NOMO-1 (cell line): ENCODE data around the gene VPS37B.

Experiments
- DNase-seq, 2 experiments: peaks; one replicate each; lab custom pipeline; 2025; ENCODE audit not compliant: unreplicated experiment in 2 of 2; lab: John Stamatoyannopoulos, UW

Gene VPS37B

GRCh38 chr12:122842505-122843405, 53.2 kb downstream of the VPS37B start:
- DNase-seq: no peak

DNA sequence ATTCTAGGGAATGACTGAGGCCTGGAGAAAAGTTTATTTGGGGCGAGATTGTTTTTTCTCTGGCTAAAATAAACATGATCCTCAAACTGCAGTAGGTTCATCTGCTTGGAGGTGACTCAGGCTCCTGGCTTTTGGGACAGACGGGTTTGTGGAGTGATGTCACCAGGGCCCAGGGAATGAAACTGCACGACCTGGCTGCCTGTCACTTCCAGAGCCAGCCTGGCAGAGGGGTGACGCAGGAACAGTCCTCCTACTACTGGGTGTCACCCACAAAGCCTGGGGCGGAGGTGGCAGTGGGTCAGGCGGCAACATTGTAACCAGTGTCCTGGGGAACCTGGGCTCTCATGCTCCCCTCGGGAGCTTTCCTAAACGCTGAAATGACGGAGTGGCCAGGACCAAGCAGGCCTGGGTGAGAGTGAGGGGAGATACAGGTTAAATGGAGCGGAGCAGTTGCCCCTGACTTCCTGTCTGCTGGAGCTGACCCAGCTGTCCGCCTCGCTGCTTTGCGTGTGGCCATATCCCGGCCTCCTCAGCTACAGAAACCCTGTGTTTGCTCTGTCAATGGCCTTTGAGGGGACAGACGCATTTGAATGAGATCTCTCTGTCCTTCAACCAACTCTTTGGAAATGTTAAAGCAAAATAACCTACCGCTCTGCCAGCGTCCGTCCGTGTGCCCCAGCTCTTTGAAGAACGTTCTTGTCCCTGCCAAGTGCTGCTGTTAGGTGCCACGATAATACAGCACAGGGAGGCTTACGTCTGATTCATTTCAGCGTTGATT, 54.2 kb downstream of the VPS37B start:
- no peak for DNase-seq

- no peak for DNase-seq
Measured at GRCh38 chr12:122840580-122841513, 55.1 kb downstream of the VPS37B start.

- no peak for DNase-seq
Measured at GRCh38 chr12:122839907-122840554, 55.9 kb downstream of the VPS37B start.

- DNase-seq: no peak
Measured at GRCh38 chr12:122838841-122839240, 57.1 kb downstream of the VPS37B start.

DNA sequence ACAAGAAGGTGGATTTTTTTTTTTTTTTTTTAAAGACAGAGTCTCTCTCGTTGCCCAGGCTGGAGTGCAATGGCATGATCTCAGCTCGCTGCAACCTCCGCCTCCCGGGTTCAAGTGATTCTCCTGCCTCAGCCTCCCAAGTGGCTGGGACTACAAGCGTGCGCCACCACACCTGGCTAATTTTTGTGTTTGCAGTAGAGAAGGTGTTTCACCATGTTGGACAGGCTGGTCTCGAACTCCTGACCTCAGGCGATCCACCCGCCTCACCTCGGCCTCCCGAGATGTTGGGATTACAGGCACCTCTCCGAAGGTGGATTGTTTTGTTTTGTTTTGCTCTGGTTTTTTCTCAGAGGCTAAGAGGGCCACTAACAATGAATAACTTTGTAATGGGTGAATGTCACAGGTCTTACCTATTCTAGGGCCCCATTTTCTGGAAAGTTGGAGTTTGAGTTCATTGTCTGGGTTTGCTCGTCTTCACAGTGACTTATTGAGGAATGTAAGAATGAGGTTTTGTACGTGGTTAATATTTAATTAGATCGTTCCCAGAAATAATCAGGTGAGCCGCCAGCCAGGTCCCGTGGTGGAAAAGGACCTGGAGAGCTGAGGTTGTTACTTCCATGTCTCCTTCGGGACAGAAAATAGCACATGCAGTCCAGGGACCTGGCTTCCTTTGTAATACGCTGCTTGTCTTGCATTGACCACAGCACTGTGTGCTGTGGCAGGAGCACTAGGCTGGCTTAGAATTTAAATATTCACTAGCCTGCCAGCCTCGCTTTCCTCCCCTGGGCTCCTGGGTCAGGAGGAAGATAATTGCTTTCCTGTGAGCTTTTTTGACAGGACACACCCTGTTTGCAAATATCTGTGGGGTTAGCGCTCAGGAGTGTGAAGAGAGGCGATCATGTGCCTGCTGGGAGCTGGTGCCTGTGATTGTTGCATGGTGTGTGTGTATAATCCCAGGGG, 58.3 kb downstream of the VPS37B start:
- no peak for DNase-seq

- DNase-seq: peak; percentile 42 to 62
Measured at GRCh38 chr12:122836027-122836921, 59.6 kb downstream of the VPS37B start.

DNA sequence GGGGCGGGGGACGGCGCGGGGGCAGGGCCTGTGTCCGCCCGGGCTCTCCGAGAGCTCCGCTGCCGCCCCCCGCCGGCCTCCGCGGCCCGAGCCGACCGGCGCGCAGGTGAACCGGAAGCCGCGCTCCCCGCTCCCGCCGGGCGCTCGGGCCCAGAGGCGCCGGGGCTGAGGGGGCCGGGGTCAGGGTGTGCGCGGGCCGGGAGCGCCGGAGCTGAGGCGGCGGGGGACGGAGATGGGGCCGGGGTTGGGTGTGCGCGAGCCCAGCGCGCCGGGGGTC, 60.2 kb downstream of the VPS37B start:
- no peak for DNase-seq

DNA sequence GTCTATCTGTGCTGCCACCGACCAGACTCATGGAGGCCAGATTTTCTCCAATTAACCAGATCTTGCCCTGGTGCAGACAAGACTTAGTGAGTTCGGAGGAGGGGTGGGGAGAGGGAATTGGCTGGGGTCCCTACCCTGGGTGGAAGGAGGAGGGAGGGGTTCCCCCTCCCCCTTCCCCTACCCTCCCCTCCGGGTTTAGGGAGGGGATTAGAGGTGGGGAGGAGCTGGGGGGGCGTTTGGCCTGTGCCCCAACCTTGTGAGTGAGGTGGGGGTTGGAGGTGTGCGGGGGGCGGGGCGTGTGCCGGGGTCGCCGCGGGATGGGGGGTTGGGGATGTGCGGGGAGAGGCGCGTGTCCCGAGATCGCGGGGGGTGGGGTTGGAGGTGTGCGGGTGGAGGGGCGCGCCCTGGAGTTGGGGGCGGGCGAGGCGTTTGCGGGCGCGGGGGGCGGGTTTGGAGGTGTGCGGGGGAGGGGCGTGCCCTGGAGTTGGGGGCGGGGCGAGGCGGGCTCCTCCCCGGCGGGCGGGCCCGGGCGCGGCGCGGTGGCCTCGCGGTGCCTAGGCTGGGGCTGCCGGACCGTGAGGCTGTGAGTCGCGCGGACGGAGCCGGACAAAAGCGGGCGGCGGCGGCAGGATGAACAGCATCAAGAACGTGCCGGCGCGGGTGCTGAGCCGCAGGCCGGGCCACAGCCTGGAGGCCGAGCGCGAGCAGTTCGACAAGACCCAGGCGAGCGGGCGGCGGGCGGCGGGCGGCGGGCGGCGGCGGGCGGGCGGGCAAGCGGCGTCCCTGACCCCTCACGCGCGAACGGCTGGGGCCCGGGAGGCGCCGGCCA, 60.8 kb downstream of the VPS37B start, which contains the start of gene HIP1R:
Gene HIP1R, plus strand, starts transcription at position 537 of the 829 bp plus-strand sequence. Its CDS starts 94 bp downstream, at position 631.
- DNase-seq: no peak

GRCh38 chr12:122834104-122834920, 61.6 kb downstream of the VPS37B start:
- no peak for DNase-seq

GRCh38 chr12:122830517-122831214, 65.3 kb downstream of the VPS37B start:
- peak in 1 of 2 experiments; percentile 17 for DNase-seq

DNA sequence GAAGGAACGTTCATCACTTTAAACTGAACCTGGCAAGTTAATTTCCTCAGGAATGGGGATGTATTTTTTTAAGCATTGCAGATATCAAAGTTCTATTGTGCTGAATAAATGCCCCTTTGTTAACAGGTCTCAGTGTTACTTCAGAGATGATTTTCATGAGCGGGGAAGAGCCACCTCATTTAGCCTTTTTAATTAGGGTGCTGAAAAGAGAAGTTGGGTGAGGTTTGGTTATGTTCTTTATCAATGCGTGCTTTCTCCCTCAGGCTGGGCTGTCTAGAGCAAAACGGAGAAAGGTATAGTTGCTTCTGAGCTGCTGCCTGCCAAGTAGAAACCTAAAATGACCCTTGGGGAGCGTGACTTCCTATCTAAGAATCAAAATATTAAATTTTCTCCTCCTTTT, 68.7 kb downstream of the VPS37B start:
- DNase-seq: no peak

GRCh38 chr12:122825773-122826724, 69.9 kb downstream of the VPS37B start:
- DNase-seq: no peak

- DNase-seq: no peak
Measured at GRCh38 chr12:122823429-122823828, 72.5 kb downstream of the VPS37B start.

DNA sequence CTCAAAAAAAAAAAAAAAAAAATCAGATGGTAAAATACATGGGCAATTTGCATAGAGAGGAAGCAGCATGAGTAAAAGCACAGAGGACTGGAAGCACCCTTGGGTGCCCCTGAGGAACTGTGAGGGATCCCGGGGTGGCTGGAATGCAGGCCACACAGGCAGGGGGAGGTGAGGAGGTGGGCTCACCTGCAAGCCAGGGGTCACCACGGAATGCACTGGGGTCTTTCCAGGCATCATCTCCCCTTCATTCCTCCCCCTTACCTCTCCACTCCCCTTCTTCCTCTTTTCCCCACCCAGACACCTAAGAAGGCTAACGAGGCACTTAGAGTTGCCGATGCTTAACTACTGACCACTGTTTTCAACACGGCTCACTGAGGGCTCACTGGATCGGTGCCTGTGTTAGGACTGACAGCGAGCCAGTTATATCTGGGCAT, 75.1 kb downstream of the VPS37B start:
- no peak for DNase-seq
